SKM-1 (cell line): Measurements from ENCODE around the gene TTC21B.

Source experiments
- DNase-seq: peaks from one replicate; lab custom pipeline; 2025; ENCODE audit not compliant: unreplicated experiment; lab: John Stamatoyannopoulos, UW

Gene TTC21B

GRCh38 chr2:165840333-165840958 lies 113.1 kb downstream of the TTC21B start:
- DNase-seq, result no peak

- DNase-seq, result no peak
Observed at GRCh38 chr2:165839610-165840009, 114.0 kb downstream of the TTC21B start.

GRCh38 chr2:165837122-165837521 lies 116.5 kb downstream of the TTC21B start:
- DNase-seq, result no peak

- no peak for DNase-seq
Observed at GRCh38 chr2:165835363-165835762, 118.2 kb downstream of the TTC21B start.

- DNase-seq, result no peak
Observed at GRCh38 chr2:165833156-165833555, 120.4 kb downstream of the TTC21B start.

- DNase-seq, result no peak
Observed at GRCh38 chr2:165827921-165828276, 125.7 kb downstream of the TTC21B start.

GRCh38 chr2:165827016-165827920 lies 126.3 kb downstream of the TTC21B start:
- DNase-seq, result no peak

- DNase-seq, result no peak
Observed at GRCh38 chr2:165825041-165825440, 128.5 kb downstream of the TTC21B start.
